ENCODE data around the gene IL6. TPM values are rescaled to one million over a fixed set of nuclear protein-coding genes. Genes with fewer than 3 reads are reported as not detected.

IL6 gene
- total and polyA plus RNA-seq, 10 of the 15 experiments (the other 5 are each of a cell fraction or from before 2014, with no cell fraction given), result not detected

DNA sequence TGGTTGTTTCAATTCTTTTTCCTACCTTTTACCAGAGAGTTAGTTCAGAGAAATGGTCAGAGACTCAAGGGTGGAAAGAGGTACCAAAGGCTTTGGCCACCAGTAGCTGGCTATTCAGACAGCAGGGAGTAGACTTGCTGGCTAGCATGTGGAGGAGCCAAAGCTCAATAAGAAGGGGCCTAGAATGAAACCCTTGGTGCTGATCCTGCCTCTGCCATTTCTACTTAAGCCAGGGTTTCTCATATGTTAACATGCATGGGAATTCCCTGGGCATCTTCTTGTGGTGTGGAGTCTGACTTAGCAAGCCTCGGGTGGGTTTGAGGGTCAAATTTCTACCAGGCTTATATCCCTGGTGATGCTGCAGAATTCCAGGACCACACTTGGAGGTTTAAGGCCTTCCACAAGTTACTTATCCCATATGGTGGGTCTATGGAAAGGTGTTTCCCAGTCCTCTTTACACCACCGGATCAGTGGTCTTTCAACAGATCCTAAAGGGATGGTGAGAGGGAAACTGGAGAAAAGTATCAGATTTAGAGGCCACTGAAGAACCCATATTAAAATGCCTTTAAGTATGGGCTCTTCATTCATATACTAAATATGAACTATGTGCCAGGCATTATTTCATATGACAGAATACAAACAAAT lies 3.2 kb downstream of the IL6 start:
- FAIRE-seq (no peak), ATAC-seq (no peak), DNase-seq (ENCODE audit: low read depth, low spot score) (no peak)
- no peaks in the 10 kb centered on the region for H3K9me3 ChIP-seq (replicated peaks; ENCODE audit: control insufficient read depth, insufficient read depth, low read length)
- intact Hi-C loops (cut with micrococcal nuclease; ENCODE audit: unreplicated experiment) (no loop called here), in situ Hi-C loops (cut with MboI) (loop anchor here (25.0 kb wide), 1 partner anchor 618 kb away; no protein-coding TSS in a partner anchor)
- no peaks in the 10 kb centered on the region for H3K79me2 ChIP-seq (ENCODE audit: control insufficient read depth, insufficient read depth, low read length)
- no peaks in the 10 kb centered on the region; the same call in 1 of the 2 replicates for H3K4me1 ChIP-seq (ENCODE audit: control insufficient read depth, insufficient read depth, low read length)
- ChIA-PET POLR2A (no interaction called here), RAD21 (ENCODE audit: unreplicated experiment) (no interaction called here), CTCF (interaction anchor here (2.5 to 8.5 kb wide), 2 partner anchors 168 to 325 kb away, joined by 7 to 194 read pairs; no protein-coding TSS in a partner anchor), SMC1A (ENCODE audit: uncharacterized antibody, unreplicated experiment) (no interaction called here)
- WGBS (ENCODE audit: insufficient coverage, insufficient replicate concordance, low lambda C conversion rate, missing lambda C conversion rate), result 65% methylated on average over 2 of the region's 2 CpGs
- H3K4me3 ChIP-seq, result no peak overlapping the region
- H3K4me2 ChIP-seq (ENCODE audit: control insufficient read depth, insufficient read depth), result no peak overlapping the region
- no peak overlapping the region for H3K27ac ChIP-seq (ENCODE audit: control insufficient read depth, insufficient read depth)
- BruUV-seq (replicated peaks), result no TSS peak
- no peaks in the 10 kb centered on the region for H4K20me1 ChIP-seq (ENCODE audit: control insufficient read depth, insufficient read depth)
- no peak overlapping the region for H3K9ac ChIP-seq (ENCODE audit: control insufficient read depth, insufficient read depth, low read length)
- peaks cover 5% of the 10 kb centered on the region in 2 experiments for H3K27me3 ChIP-seq (replicated peaks in 1 of 2; ENCODE audit: control insufficient read depth in 2 of 2, insufficient read depth in 2 of 2, low read length in 1 of 2)
- no peaks in the 10 kb centered on the region for H3K36me3 ChIP-seq (ENCODE audit: control insufficient read depth in 2 of 2, insufficient read depth in 2 of 2, low read length in 1 of 2)
- TF ChIP-seq NFIC (IDR thresholded peaks at IDR 0.05; ENCODE audit: low read depth, low read length) (no peak), DPF2 (IDR thresholded peaks at IDR 0.05) (no peak), BCL11A (IDR thresholded peaks at IDR 0.05; ENCODE audit: low read depth, low read length) (no peak), RAD51 (IDR thresholded peaks at IDR 0.05) (no peak), TAF1 (IDR thresholded peaks at IDR 0.05; ENCODE audit: borderline replicate concordance, low read depth, low read length) (no peak), EP300 (IDR thresholded peaks at IDR 0.05; ENCODE audit: borderline replicate concordance in 1 of 2, control insufficient read depth in 1 of 2, low read depth in 2 of 2, low read length in 2 of 2) (no peak), LARP7 (IDR thresholded peaks at IDR 0.05) (no peak), POLR2A (IDR thresholded peaks at IDR 0.05; ENCODE audit: low read depth, low read length) (no peak), BHLHE40 (IDR thresholded peaks at IDR 0.05; ENCODE audit: borderline replicate concordance in 1 of 2, low read depth in 2 of 2, low read length in 1 of 2) (no peak), KDM1A (IDR thresholded peaks at IDR 0.05; ENCODE audit: borderline replicate concordance) (no peak), SPI1 (IDR thresholded peaks at IDR 0.05; ENCODE audit: borderline replicate concordance, insufficient read depth, low read depth, low read length) (no peak), ZNF24 (IDR thresholded peaks at IDR 0.05) (no peak)
- TF ChIP-seq, protein P1, sequence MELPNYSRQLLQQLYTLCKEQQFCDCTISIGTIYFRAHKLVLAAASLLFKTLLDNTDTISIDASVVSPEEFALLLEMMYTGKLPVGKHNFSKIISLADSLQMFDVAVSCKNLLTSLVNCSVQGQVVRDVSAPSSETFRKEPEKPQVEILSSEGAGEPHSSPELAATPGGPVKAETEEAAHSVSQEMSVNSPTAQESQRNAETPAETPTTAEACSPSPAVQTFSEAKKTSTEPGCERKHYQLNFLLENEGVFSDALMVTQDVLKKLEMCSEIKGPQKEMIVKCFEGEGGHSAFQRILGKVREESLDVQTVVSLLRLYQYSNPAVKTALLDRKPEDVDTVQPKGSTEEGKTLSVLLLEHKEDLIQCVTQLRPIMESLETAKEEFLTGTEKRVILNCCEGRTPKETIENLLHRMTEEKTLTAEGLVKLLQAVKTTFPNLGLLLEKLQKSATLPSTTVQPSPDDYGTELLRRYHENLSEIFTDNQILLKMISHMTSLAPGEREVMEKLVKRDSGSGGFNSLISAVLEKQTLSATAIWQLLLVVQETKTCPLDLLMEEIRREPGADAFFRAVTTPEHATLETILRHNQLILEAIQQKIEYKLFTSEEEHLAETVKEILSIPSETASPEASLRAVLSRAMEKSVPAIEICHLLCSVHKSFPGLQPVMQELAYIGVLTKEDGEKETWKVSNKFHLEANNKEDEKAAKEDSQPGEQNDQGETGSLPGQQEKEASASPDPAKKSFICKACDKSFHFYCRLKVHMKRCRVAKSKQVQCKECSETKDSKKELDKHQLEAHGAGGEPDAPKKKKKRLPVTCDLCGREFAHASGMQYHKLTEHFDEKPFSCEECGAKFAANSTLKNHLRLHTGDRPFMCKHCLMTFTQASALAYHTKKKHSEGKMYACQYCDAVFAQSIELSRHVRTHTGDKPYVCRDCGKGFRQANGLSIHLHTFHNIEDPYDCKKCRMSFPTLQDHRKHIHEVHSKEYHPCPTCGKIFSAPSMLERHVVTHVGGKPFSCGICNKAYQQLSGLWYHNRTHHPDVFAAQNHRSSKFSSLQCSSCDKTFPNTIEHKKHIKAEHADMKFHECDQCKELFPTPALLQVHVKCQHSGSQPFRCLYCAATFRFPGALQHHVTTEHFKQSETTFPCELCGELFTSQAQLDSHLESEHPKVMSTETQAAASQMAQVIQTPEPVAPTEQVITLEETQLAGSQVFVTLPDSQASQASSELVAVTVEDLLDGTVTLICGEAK (IDR thresholded peaks at IDR 0.05; ENCODE audit: borderline replicate concordance), result no peak
- TF ChIP-seq, protein P2, sequence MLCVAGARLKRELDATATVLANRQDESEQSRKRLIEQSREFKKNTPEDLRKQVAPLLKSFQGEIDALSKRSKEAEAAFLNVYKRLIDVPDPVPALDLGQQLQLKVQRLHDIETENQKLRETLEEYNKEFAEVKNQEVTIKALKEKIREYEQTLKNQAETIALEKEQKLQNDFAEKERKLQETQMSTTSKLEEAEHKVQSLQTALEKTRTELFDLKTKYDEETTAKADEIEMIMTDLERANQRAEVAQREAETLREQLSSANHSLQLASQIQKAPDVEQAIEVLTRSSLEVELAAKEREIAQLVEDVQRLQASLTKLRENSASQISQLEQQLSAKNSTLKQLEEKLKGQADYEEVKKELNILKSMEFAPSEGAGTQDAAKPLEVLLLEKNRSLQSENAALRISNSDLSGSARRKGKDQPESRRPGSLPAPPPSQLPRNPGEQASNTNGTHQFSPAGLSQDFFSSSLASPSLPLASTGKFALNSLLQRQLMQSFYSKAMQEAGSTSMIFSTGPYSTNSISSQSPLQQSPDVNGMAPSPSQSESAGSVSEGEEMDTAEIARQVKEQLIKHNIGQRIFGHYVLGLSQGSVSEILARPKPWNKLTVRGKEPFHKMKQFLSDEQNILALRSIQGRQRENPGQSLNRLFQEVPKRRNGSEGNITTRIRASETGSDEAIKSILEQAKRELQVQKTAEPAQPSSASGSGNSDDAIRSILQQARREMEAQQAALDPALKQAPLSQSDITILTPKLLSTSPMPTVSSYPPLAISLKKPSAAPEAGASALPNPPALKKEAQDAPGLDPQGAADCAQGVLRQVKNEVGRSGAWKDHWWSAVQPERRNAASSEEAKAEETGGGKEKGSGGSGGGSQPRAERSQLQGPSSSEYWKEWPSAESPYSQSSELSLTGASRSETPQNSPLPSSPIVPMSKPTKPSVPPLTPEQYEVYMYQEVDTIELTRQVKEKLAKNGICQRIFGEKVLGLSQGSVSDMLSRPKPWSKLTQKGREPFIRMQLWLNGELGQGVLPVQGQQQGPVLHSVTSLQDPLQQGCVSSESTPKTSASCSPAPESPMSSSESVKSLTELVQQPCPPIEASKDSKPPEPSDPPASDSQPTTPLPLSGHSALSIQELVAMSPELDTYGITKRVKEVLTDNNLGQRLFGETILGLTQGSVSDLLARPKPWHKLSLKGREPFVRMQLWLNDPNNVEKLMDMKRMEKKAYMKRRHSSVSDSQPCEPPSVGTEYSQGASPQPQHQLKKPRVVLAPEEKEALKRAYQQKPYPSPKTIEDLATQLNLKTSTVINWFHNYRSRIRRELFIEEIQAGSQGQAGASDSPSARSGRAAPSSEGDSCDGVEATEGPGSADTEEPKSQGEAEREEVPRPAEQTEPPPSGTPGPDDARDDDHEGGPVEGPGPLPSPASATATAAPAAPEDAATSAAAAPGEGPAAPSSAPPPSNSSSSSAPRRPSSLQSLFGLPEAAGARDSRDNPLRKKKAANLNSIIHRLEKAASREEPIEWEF (IDR thresholded peaks at IDR 0.05; ENCODE audit: insufficient replicate concordance, low read depth, low read length), result no peak
- no peak overlapping the region for H2AFZ ChIP-seq (ENCODE audit: control insufficient read depth, low read depth, low read length)
